Left ventricle myocardium superior (tissue), 1 donor: ENCODE measurements around the gene ENOPH1. TPM values are rescaled to one million over a fixed set of nuclear protein-coding genes. Genes with fewer than 3 reads are reported as not detected.
"Not testable (repeated sequence)": the region's sequence is repeated elsewhere in the genome, so short reads cannot be mapped to it uniquely, and the experiment has no call there.

Source experiments
- ATAC-seq: fragments of 200-7000 bp; cut with Tn5 transposase; one replicate; pipeline ENCODE4 v1.9.1; 2020; ENCODE audit warnings: mild to moderate bottlenecking, moderate library complexity
- DNase-seq: peaks from one replicate; pipeline ENCODE4 v3.0.0-alpha.2; 2020
- intact Hi-C: fragments of 100-400 bp; cut with micrococcal nuclease; formaldehyde crosslinking; loops from one replicate; pipeline ENCODE4 v1.11.0; 2022
- long read RNA-seq: library from polyadenylated mRNA; unstranded; transcript quantifications from one replicate; pipeline ENCODE4 v2.0.0, GENCODE V29; 2021
- total RNA-seq: library from RNA; stranded (reverse); fragmentation: NEBNext Ultra II Directional; extraction: Animal tissue kit (Norgen Biotek cat#: 25700); gene quantifications from one replicate; pipeline ENCODE4 v1.2.1, GENCODE V29; 2021
- donor health status: DM: no; HTN: yes; CAD: no; lungs with severe emphysema.

The ENOPH1 gene
- total RNA-seq, result 14.5 TPM
- long read RNA-seq, transcript ENOPH1-203 (6 exons, 1,874 nt), result minor isoform, 7 of 70 reads
- long read RNA-seq, transcript ENOPH1-201 (6 exons, 2,025 nt), result major isoform, 61 of 70 reads
- long read RNA-seq, partial matches to known transcripts, result 1 of 70 reads
- long read RNA-seq, other reads (novel, unspliced or antisense), result 1 of 70 reads

DNA sequence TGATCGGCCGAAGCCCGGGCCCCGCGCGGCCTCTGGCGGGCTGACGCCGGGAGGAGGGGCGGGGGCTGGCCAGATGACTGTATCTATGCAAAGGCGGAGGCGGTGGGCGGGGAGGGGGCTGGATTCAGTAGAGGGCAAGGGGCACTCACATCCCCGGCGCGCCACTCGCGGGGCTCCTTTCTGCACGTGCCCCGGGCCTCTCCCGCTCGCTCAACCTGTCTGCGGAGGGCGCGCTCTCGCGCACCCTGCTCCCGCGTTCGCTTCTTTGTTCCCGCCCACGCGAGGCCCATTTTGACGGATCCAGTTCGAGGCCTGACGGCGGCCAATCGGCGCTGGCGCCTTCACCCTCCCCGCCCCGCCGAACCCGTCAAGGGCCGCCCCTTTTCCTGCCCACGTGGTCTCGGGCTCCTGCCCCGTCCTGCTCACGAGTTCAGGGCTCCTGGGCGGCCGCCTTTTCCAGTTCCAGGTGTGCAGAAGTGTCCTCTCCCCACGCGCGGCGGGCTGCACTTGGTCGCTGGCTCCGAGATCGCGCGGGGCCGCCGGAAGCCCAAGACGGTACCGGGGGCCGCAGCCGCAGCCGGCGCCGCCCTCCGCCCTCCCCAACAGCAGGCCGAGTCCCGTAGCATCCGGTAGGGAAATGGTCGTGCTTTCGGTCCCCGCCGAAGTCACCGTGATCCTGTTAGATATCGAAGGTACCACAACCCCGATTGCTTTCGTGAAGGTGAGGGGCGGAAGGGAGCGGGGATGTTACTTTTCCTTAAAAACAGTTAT, at the start of gene ENOPH1, which contains the start of gene HNRNPDL:
Gene ENOPH1, plus strand, starts transcription at position 398 of the 771 bp plus-strand sequence. Its CDS starts 240 bp downstream, at position 638.
Gene HNRNPDL, minus strand, starts transcription at position 270 of the 771 bp plus-strand sequence. CDS start 772 bp downstream, outside the sequence.
- DNase-seq, result peak; percentile 98
- ATAC-seq, result peak; percentile 87
- intact Hi-C loops, result no loop called here

GRCh38 chr4:82380831-82381230, 49.6 kb upstream of the ENOPH1 start:
- ATAC-seq, result peak; percentile 7
- no peak for DNase-seq
- intact Hi-C loops, result no loop called here

DNA sequence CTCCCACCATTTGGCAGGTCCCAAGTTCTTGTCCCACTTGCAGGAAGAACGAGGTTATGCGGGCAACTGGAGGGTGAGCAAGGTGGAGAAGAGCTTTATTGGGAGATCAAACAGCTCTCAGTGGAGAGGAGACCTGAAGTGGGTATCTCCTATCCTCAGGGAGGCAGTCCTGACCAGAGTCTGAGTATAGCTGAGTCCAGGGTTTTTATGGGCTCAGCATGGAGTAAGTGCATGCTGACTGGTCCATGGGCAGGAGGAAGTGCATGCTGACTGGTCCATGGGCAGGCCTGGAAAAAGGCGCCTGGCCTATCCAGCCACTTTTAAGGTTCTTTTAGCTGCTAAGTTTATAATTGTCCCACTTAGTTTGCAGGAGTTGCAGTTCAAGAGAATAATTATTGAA, 49.2 kb upstream of the ENOPH1 start:
- peak; percentile 31 for ATAC-seq
- intact Hi-C loops, result no loop called here
- no peak for DNase-seq

DNA sequence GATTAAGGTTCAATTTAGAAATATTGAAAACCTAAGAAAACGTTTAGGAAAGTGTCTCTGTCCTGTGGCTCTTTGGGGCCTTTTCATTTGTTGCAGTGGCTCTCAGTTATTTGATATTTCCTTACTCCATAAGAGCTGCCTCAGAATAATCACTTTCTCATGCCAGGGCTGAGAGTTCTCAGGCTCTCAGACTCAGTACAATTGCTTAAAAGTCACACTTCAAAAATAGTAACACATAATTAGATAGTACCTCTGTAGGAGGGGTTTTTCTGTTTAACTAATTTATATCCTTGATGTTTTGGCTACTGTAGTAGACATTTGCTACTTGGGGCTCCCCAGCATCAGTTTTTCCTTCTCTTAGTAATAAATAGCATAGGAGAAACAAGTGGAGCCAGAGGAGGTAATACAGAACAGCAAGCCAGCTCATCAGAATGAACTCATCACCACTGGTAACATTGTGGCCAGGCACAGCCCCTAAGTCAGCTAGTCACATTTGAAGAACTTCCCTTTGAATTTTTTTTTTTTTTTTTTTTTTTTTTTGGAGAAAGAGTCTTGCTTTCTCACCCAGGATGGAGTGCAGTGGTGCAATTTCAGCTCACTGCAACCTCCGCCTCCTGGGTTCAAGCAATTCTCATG, 48.6 kb upstream of the ENOPH1 start:
- peak; percentile 60 for ATAC-seq
- intact Hi-C loops, result no loop called here
- no peak for DNase-seq

- no peak for DNase-seq
- no peak for ATAC-seq
- intact Hi-C loops, result no loop called here
These were observed 47.6 kb upstream of the ENOPH1 start for GRCh38 chr4:82382751-82383150.

GRCh38 chr4:82386312-82386711, 44.1 kb upstream of the ENOPH1 start:
- intact Hi-C loops, DNase-seq, ATAC-seq: not testable (repeated sequence)

GRCh38 chr4:82388405-82388804, 42.0 kb upstream of the ENOPH1 start:
- intact Hi-C loops, result no loop called here
- DNase-seq (no peak), ATAC-seq (peak; percentile 73)

DNA sequence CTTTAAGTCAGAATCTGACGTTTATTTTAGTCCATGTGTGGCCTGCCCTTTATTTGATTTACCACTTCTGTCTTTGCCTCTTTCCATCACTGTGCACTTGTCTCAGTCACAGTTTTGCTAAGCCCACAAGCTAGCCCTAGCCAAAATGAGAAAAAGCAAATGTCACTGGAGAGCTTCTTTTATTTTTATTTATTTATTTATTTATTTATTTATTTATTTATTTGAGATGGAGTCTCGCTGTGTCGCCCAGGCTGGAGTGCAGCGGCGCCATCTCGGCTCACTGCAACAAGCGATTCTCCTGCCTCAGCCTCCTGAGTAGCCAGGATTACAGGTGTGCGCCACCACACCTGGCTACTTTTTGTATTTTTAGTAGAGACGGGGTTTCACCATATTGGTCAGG, 40.3 kb upstream of the ENOPH1 start:
- intact Hi-C loops, DNase-seq, ATAC-seq: not testable (repeated sequence)

DNA sequence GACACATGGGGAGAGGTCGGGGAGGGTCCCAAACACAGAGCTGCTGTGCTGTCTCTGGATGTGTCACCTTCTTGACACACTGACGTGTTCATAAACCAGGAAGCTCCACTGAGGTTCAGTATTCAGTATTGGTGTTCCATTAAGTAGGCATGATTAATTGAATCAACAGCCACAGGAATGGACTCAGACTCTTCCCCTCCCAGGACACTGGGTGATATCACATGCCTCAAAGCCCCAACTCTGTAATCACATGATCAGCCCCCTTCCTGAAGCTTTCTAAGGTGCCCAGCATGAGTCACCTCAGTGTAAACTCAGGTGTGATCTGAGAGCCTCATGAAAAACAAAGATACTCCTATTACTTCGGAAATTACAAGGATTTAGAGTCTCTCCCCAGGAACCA, 35.5 kb upstream of the ENOPH1 start:
- intact Hi-C loops, result no loop called here
- ATAC-seq, result no peak
- no peak for DNase-seq

GRCh38 chr4:82397527-82397926, 32.9 kb upstream of the ENOPH1 start:
- intact Hi-C loops, result no loop called here
- DNase-seq, result no peak
- no peak for ATAC-seq

DNA sequence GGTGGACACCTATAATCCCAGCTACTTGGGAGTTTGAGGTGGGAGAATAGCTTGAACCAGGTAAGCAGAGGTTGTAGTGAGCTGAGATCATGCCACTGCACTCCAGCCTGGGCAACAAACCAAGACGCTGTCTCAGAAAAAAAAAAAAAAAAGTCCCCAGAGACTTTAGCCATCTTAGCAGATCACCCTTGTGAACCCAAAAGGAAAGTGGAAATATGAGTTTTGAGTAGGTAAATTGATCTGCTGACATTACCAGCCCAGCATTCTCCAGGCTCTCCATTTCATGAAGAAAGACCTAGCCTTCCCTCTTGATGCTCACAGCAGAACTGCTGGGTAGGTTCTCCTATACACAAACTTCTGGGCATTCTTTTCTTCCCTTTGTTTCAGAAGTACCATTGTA, 32.1 kb upstream of the ENOPH1 start:
- intact Hi-C loops, result no loop called here
- no peak for DNase-seq
- no peak for ATAC-seq

- ATAC-seq (no peak), DNase-seq (no peak)
- intact Hi-C loops, result no loop called here
These were observed 28.8 kb upstream of the ENOPH1 start for GRCh38 chr4:82401600-82401999.

DNA sequence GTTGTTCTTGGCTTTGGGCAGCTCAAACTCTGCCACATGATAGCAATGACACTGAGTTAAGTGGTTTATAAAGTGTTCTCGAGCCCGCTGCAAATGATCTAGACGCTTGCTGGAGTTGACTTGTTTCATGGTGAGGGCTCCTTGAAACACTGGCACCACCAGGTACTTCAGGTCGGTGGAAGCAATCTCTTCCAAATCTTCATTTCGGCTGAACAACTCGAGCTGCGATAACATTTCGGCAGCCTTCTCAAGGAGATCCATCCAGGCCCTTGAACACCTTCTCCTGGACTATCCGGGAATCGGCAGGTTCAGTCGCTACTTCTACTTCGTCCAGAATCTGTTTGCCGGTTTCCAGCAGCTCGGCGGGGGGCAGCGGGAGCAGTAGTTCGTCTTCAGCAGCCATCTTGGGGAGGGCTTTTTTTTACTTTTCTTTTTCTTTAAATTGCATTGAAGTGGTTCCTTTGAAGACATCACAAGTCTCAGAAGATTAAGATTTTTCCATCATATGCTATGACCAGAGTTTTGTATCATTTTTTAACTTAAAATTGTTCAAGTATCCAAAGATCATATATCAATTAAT, 28.1 kb upstream of the ENOPH1 start:
- ATAC-seq, result no peak
- intact Hi-C loops, result no loop called here

DNA sequence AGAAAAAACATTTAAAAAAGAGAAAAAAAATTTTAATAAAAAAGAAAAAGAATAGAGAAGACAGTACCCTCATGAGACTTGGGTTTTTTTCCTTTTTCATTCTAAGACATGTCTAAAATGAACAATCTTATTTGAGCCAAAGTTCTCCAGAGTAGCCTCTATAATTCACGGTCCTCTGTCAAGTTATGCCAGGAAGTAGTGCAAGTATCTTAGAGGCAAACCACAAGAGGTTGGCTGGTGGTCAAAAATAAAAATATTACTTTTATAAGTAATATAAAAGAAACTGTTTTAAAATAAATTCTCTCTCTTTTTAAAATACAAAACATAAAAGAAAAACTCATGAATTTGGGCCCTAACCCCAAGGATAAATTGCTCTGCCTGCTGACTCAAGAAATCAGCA, 26.7 kb upstream of the ENOPH1 start:
- ATAC-seq (no peak), DNase-seq (no peak)
- intact Hi-C loops, result no loop called here

More for the DNA sequence above, 28.1 kb upstream of the ENOPH1 start:
- no peak for DNase-seq

DNA sequence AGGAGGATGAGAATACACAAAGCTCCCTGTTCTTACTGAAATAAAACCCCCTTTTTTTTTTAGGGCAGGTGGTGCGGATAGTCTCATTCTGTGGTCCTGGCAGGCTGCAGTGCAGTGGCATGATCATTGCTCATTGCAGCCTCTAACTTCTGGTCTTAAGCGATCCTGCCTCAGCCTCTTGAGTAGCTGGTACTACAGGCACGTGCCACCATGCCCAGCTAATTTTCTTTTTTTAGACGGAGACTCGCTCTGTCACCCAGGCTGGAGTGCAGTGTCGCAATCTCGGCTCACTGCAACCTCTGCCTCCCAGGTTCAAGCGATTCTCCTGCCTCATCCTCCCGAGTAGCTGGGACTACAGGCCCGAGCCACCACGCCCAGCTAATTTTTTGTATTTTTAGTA, 15.3 kb upstream of the ENOPH1 start:
- DNase-seq, intact Hi-C loops: not testable (repeated sequence)
- ATAC-seq, result peak; percentile 80

DNA sequence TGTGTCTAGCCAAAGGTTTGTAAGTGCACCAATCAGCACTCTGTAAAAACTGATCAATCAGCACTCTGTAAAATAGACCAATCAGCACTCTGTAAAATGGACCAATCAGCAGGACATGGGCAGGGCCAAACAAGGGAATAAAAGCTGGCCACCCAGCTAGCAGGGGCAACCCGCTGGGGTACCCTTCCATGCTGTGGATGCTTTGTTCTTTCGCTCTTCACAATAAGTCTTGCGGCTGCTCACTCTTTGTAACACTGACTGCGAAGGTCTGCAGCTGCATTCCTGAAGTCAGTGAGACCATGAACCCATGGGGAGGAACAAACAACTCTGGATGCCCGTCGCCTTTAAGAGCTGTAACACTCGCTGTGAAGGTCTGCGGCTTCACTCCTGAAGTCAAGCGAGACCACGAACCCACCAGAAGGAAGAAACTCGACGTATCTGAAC, 14.4 kb upstream of the ENOPH1 start:
- no peak for DNase-seq
- intact Hi-C loops, result no loop called here
- no peak for ATAC-seq

- DNase-seq (no peak), ATAC-seq (no peak)
- intact Hi-C loops, result no loop called here
These were observed 10.9 kb upstream of the ENOPH1 start for GRCh38 chr4:82419451-82419850.

GRCh38 chr4:82421796-82422560, 8.4 kb upstream of the ENOPH1 start:
- peak; percentile 43 for ATAC-seq
- DNase-seq, result no peak
- intact Hi-C loops, result no loop called here

- intact Hi-C loops, result no loop called here
- ATAC-seq, result no peak
- DNase-seq, result no peak
These were observed 7.8 kb upstream of the ENOPH1 start for GRCh38 chr4:82422616-82423015.
